HG03457 (cell line): ENCODE results near the gene ISOC2.
"Not testable (repeated sequence)": the region's sequence is repeated elsewhere in the genome, so short reads cannot be mapped to it uniquely, and the experiment has no call there.

Experiments
- ATAC-seq: cut with Tn5 transposase; IDR thresholded peaks from one replicate; pipeline ENCODE4 v1.9.1; 2021; ENCODE audit warnings: moderate number of reproducible peaks; ENCODE audit not compliant: unreplicated experiment

Gene ISOC2

DNA sequence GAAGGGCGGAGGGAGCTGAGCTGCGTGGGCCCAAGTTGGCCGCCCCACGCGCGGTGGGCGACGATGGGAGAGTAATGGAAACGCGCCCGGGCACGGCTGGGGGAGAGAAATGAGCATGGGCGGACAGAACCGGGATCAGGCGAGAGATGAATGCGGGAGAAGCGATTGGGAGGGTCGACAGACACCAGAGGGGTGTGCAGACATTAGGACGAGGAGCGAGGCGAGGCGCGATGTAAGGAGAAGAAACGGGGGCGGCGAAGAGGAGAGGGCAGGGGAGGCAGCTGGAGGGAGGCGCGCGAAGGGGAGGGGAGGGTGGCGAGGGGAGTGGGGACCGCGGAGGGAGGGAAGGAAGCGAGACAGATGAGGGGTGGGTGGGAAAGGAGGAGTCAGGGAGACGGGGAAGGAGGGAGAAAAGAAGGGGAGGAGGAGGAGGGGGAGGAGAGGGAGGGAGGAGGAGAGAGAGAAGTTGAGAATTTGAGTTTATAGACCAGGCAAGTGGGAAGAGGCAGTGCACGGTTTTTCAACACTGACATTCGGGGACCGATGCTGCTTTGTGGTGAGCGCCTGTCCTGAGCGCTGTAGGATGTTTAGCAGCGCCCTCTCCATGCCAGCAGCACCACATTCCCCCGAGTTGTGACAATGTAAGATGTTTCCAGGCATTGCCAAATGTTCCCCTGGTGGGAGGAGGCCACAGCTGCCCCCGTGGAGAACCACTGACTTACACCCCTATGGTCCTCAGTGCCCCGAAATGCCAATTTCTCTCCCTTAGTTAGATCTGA, 18.2 kb downstream of the ISOC2 start, which contains the start of gene SHISA7:
Gene SHISA7 (minus strand): TSS at position 256 of the 779 bp plus-strand sequence. CDS start 437 bp downstream, outside the sequence.
- no peak for ATAC-seq

DNA sequence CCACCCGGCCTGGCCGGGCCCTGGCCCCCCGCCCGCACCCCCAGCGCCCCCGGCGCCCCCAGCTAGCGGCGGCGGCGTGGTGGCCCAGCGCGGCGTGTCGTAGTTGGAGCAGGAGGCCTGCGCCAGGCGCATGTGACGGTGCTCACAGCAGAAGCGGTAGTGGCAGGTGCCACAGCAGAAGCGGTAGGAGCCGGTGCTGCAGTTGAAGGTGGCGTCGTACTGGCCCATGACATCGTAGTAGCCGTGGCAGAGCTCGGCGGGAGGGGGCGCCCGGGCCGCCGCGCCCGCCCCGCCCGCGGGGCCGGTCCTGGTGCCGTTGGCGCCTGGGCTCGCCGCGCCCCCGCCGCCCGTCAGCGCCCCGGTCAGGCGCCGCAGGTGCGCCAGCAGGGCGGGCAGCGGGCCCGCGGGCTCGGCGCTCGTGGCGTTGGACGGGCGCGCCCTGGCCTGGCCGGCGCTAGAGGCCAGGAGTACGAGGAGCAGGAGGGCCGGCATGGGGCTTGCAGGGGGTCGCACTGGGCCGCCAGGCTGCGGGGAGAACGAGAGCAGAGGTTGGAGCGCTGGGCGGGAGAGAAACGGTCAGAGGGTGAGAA, 19.0 kb downstream of the ISOC2 start:
- no peak for ATAC-seq

DNA sequence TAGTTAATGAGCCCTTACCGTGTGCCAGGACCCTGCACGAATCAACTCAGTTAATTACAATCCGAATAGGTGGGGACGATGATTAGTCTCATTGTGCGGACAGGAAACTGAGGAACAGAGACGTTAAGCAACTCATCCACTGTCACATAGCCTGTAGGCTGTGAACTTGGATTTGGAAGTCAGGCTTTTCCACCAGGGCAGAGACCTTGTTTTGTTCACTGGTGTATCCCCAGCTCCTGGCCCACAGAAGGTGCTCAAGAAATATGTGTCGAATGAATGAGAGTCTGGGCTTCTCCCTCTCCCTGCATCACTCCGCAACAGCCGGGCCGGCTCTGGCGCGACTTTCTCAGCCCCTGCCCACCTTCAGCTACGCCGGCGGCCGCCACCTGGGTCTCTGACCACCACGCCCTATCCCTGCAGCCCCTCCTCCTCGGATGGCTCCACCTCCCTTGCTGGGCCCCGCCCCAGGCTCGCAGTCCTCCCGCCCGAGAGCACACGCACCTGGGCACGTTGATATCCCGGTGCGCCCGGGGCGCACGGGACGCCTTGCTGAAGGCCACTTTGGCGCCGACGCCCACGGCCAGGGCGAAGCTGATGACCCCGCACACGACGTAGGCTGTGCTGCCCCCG, 19.6 kb downstream of the ISOC2 start:
- no peak for ATAC-seq

DNA sequence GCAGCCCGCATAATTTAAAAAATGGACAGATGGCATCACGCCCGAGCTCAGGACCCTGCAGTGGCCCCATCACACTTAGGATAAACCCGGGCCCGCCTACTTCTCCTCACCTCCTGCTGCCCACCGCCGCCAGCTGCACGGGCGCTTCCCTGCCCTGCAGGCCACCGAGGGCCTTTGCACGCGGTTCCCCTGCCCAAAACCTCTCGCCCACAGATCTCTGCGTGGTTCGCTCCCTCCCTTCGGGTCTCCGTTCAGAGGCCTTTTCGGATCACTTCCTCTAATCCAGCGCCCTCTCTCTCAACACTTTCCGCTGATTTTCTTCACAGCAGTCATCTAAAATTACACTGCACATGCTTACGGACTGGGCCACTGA, 20.1 kb downstream of the ISOC2 start:
- no peak for ATAC-seq

DNA sequence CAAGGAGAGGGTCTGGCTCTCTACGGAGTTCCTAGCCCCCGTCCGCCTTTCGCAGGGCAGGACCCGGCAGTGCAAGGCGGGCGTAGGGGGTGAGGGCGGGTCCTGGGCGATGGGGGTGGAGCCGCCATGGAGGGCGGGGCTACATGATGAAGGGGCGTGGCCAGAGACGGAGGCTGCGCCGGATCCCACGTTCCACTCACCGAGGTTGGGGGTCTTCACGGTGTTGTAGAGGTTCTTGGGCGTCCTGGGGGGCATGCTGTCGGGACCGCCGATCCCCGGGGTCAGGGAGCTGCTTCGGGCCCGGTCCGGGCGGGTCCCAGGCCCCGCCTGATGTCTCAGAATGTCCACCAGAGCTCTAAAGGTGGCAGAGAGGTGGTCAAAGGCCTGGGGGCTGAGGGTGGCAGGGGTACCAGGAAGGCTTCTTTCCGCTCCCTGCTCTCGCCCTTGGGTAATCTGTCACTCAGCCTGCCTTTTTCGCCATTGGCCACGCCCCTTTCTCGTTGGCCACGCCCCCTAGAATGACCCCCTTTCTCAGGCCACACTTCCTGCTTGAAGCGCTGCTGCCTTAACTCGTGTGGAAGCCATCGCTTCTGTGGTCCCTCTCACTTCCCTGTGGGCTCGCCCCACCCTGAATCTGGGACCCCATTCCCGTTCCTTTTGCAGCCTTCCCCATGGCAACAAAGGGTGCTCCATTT, 20.9 kb downstream of the ISOC2 start:
- ATAC-seq = no peak

DNA sequence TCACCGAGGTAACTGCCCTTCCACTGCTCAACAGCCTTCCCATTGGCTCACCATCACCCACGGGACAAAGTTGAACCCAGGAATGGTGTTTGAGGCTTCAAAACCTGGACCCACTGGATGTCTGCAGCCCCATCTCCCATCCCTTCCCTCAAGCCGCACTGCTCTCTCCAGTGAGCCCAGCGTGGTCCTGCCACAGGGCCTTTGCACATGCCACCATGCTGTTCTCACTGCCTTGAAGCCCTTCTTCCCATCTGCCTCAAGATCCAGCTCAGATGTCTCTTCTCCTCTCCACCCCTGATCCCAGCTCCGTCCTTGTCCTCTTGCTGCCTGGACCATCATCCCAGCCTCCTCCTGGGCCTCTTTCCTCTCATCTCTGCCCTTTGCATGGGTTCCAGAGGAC, 22.4 kb downstream of the ISOC2 start:
- no peak for ATAC-seq

DNA sequence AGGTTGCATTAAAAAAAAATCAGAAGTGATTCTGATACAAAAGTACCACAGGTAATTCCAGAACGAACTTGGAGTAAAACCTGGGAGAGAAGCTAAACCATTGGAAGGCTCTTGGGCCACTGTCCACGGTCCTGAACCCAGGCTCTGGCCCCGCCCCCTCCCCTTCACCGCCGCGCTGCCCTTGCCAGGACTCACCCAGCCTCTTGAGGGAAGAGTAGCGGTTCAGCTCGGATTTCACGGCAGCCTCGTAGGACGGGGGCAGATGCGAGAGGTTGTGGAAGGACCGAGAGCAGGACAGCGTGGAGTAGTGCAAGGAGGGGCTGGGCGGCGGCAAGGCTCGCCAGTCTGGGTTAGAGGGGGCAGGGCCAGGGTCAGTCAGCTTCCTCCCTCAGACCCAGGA, 24.0 kb downstream of the ISOC2 start:
- ATAC-seq = no peak

DNA sequence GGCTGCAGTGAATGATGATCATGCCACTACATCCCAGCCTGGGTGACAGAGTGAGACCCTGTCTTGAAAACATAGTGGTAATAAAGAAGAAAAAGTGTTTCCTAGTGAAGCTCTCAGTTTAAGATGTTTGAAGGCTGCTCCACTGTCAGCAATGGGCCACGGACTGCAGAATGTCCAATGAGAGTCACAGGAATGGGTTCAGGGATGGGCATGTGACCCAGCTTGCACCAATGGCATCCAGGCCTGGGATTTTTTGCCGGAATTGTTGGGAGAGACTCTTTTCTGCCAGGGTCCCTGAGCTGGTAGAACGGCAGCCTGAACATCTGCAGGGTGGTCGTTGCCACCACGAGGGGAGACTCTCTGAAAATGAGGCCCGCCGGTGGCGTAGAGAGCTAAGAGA, 24.6 kb downstream of the ISOC2 start:
- ATAC-seq = no peak

DNA sequence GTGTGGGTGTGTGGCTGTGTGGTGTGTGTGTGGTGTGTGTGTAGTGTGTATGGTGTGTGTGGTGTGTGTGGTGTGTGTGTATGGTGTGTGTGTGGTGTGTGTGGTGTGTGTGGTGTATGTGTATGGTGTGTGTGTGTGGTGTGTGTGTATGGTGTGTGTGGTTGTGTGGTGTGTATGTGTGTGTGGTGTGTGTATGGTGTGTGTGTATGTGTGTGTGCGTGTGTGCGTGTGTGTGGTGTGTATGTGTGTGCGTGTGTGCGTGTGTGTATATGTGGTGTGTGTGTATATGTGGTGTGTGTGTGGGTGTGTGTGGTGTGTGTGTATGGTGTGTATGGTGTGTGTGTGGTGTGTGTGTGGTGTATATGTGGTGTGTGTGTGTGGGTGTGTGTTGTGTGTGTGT, 26.4 kb downstream of the ISOC2 start:
- ATAC-seq = no peak

DNA sequence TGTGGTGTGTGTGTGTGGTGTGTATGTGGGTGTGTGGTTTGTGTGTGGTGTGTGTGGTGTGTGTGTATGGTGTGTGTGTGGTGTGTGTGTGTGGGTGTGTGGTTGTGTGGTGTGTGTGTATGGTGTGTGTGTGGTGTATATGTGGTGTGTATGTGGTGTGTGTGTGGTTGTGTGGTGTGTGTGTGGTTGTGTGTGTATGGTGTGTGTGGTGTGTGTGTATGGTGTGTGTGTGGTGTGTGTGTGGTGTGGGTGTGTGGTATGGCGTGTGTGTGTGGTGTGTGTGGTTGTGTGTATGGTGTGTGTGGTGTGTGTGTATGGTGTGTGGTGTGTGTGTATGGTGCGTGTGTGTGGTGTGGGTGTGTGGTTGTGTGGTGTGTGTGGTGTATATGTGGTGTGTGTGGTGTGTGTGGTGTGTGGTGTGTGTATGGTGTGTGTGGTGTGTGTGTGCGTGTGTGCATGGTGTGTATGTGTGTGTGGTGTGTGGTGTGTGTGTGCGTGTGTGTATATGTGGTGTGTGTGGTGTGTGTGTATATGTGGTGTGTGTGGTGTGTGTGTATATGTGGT, 27.0 kb downstream of the ISOC2 start:
- ATAC-seq = no peak

DNA sequence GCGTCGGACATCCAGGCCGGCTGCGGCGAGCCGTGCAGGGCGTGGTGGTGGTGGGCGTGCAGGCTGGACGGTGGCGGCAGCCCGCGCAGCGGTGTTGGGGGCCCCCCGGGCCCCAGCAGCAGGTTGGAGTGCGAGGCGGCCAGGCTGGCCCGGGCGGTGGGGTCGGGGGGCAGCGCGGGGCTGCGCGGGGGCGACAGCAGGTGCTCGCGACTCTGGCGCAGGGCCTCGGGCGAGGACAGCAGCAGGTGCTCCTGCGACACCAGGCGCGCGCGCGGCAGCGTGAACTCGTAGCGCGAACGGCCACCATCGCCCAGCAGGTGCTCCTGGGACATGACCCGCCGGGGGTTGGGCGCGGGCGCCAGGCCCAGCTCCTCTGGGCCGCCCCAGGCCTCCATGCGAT, 28.1 kb downstream of the ISOC2 start:
- no peak for ATAC-seq

DNA sequence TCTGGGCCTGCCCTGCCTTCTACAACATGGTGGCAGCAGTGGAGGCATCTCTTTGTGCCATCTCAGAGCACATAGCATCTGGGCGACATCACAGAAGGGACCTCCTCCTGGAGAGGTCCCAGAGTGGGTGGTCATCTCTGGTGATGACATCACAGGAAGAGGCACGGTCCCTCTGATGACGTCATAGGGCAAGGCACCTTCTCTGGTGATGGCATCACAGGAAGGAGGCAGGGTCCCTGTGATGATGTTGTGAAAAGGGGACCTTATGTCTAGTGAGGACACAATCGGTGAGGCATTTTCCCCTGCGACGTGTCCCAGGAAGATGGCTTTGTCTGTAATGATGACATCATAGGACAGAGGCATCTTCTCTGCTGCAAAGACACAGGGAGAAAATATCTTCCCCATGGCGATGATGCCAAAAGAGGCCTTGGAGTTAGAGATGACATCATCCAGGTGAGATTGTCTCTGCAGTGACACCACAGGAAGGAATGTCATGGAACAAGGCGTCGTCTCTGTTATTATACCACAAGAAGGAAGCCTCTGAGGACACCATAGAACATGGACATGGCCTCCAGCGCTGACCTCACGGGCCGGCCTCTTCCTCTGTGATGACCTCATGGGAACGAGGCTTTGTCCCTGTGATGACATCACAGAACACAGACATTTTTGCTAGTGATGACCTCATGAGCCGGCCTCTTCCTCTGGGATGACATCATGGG, 29.0 kb downstream of the ISOC2 start:
- no peak for ATAC-seq

DNA sequence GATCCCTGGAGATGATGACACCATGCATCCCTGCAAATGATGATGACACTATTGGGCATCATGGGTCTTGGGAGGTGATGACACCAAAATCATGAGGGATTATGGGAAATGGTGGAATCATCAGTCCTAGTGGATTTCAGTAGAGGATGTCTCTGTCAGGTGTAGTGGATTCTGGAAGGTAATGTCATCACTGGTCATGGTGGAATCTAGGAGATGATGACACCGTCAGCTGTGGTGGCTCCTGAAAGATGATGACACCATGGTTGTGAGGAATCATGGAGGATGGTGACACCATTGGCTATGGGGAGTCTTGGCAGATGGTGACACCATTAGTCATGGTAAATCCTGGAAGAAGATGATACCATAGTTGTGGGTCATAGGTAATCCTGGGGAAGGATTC, 30.3 kb downstream of the ISOC2 start:
- no peak for ATAC-seq

DNA sequence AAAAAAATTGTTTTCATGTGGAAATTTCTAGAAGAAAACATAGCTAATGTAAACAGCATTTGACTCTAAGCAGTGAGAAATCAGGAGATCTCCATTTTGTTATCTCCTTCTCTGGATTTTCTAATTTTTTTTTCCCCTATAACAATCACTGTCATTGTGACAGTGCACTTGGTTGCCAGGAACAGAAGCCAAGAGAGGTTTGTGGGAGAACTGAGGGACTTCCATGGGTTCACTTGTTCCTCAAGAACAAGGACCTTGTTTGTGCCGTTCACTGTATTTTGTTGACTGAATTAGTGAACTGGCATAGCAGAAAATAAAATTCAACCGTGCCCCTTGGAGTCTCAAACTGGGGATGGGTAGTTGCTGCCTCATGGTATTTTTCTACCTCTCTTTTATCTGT, 35.4 kb downstream of the ISOC2 start:
- no peak for ATAC-seq

DNA sequence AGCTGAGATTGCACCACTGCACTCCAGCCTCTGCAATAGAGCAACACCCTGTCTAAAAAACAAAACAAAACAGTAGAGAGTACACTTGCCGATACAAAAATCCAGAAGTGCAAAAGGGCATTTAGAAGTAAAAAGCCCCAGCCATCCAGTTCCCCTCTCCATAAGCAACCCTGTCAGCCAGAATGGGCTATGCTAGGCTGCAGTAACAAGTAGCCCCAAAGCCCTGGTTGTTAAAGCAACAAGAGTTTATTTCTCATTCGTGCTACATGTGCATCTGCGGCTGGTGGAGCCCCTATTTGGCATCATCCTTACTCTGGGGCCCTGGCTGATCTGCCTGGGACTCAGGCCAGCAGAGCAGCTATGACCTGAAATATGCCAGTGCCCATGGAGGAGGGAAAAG, 36.9 kb downstream of the ISOC2 start:
- ATAC-seq = no peak

DNA sequence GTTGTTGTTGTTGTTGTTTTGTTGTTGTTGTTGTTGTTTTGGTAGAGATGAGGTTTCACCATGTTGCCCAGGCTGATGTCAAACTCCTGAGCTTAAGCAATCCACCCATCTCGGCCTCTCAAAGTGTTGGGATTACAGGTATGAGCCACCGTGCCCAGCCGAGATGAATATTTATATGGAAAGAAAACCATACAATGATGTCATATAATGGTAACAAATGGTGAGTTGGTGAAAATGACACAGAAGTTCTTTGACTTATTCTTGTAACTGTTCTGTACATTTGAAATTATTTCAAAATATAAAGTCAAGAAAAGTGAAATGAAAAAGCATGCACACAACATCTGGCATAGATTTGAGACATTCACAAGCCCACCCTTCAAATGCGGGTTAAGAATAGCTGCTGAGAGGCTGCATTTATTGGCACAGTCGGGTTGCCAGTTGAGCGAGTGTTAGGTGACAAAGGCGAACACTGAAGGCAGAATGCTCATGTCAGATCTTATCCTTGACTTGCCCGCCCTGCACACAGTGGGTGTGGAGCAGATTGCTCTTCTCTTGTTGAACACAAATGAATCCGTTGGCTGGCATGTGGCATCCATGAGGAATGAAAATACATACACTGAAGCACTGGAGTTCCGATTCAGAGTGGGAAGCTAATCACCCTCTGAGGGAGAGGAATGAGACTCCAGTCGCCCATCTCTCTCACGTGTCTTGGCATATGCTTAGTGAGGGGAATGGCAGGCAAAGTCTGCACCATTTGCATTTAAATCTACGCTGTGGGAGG, 38.0 kb downstream of the ISOC2 start:
- ATAC-seq = no peak

DNA sequence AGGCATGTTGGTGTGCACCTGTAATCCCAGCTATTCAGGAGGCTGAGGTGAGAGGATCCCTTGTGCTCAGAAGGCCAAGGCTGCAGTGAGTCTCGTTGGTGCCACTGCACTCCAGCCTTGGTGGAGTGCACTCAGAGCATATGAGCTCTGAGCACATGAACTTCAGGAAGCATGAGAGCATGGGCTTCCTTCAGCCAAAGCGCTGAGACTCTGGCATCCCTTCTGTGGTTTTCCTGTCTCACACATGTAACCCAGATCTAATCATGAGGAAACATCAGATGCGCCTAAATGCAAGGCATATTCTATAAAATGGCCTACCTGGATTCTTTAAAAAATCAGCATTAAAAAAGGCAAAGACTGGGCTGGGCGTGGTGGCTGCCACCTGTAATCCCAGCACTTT, 40.2 kb downstream of the ISOC2 start:
- not testable (repeated sequence) for ATAC-seq

DNA sequence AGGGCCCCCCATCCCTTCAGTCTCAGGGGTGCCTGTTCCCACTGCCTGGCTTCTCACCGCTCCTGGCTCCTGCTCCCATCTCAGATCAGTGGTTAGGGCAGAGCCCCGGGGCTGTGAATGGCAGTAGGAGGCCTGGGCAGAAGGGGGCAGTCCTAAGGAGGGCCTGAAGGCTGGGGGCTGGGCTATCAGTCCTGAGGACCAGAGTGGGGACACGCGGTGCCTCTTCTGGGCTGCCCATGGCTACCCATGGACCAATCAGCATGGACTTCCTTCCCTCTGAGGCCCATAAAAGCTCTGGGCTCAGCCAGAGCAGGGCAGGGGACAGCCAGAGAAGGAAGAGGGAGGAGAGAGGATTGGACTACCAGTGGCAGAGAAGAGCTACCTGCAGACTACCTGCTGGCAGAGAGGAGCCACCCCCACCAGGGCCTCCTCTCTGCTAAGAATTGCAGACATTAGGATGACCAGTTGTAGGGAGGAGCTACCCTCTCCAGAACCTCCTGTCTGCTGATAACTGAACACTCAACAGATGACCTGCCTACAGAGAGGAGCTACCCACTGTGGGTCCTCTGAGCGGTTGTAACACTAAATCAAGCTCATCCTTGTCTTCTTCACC, 41.7 kb downstream of the ISOC2 start:
- no peak for ATAC-seq

DNA sequence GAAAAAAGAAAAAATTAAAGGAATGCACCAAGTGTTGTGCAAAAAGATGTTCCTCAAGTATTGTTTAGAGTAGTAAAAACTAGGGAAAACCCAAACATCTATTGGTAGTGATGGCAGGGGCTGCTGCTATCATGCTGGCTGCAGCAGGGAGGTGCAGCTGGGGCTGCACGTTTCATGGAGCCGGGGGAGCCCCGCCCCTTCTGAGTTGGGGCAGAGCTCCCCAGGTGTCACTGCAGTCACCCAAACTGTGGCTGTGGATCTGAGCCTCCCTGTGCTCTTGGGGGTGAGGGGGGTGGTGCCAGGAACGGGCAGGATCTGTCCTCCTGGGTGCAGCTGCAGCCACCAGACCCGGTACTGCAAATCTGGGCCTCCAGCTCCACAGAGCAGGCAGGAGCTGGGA, 42.3 kb downstream of the ISOC2 start:
- no peak for ATAC-seq

DNA sequence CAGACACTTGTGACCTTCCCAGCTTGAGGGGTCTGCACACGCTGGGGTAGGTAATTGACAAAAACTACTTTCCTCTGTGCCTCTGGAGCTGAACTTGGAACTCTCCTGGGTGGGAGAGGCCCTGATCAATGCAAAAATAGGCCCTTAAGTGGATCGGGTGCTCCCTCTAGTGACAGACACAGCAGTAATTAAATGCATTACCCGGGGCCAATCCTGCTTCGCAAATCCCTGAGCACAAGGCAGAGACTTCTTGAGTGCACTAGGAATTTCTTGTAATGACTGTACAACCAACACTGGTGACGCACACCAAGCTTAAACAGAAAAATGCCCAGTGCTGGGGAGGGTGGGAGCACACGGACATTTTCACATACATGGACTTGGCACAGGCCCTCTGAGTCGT, 43.3 kb downstream of the ISOC2 start:
- ATAC-seq = no peak
